Hepatocyte (in vitro differentiated cells): ENCODE results near the gene HNRNPK.

Source experiments
- CTCF ChIP-seq: fragments of 200-600 bp; sonication (generic); IDR thresholded peaks from 2 replicates; pipeline ENCODE4 v1.5.1; 2016; ENCODE audit warnings: antibody characterized with exemption, mild to moderate bottlenecking; ENCODE audit not compliant: poor library complexity
- EZH2 ChIP-seq: fragments of 200-600 bp; sonication (generic); IDR thresholded peaks from 2 replicates; pipeline ENCODE4 v1.6.1; 2016; ENCODE audit warnings: antibody characterized with exemption, mild to moderate bottlenecking, borderline replicate concordance

GRCh38 chr9:83991355-83991754 lies 11.3 kb upstream of the HNRNPK start:
- TF ChIP-seq CTCF (no peak), EZH2 (no peak)
